ENCODE results near the gene ADD1. TPM values are rescaled to one million over a fixed set of nuclear protein-coding genes. Genes with fewer than 3 reads are reported as not detected.

The ADD1 gene
- total RNA-seq, 1 donor from 2014 or later = 276 TPM

Other genes with a start within 250 kb of the ADD1 start
- gene TNIP2, start 87.5 kb upstream of the ADD1 start, total RNA-seq (ENCODE audit: unreplicated experiment) = 25.4 TPM
- gene SH3BP2, start 50.8 kb upstream of the ADD1 start, total RNA-seq (ENCODE audit: unreplicated experiment) = 85.3 TPM
- 17.2 TPM for gene NOP14, start 119.6 kb downstream of the ADD1 start, total RNA-seq (ENCODE audit: unreplicated experiment)
- 34.5 TPM for gene GRK4, start 119.7 kb downstream of the ADD1 start, total RNA-seq (ENCODE audit: unreplicated experiment)
- not detected for gene HTT-AS, start 230.7 kb downstream of the ADD1 start, total RNA-seq (ENCODE audit: unreplicated experiment)
- gene HTT, start 230.8 kb downstream of the ADD1 start, total RNA-seq (ENCODE audit: unreplicated experiment) = 107 TPM